ENCODE results near the gene HOXA10.

HOXA10 gene

DNA sequence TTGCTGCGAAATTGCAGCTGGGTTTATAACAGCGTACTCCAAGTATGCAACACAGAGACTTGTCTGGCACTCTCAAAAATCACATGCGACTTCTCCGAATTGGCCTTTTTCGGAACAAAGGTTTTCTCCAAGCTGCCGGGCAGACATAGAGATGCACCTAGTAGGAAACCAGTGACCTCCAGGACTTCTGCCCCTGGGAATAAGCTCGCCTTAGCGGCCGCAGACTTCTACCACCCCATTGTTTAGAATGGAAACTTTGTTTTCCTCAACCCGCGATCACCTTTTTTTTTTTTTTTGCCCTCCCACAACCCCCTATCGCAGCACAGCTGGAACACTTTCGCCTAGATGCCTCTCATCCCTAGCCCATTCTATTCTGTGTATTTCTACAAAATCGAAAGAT, 4.9 kb upstream of the HOXA10 start:
- peak; percentile 15 for DNase-seq (ENCODE audit: low spot score)

DNA sequence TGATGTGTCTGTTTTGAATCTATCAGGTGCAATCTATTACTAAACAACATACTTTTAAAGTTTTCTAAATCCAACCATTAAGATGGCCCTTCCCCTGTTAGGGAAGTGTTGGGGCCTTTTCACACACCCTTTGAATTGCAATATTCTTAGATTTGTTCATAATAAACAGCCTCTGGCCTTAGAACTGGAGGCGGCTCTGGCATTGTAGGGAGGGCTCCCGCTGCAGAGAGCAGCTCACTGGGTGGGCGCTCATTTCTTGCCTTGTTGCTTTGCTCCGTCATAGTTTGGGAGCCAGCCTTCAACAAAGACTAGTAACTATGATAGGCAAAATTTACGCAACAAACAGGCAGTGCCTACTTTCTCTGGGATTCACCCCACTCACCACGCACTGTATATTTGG, 4.2 kb upstream of the HOXA10 start:
- DNase-seq (ENCODE audit: low spot score), result no peak

DNA sequence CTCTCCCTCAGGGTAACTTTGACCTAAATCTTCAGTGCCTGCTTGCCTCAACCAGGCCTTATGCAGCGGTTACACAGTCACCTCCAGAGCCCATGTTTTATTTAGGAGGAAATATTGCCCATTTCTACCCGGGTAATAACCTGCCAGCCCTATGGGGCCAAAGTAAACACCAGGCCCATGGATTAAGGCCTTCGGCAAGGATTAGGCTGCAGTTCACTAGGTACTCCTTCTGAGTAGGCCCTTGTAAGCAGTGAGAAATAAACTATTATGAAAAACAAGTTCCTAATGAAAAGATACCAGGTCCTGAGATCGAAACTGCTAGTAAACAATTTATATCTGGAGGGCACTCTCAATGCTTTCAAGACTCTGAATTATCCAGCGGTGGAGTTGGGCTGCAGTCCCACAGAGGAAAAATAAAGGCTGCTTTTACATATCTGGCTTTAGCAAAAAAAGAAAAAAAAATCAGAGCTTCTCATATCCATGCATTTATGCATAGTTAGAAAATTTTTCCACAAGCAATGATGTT, 3.7 kb upstream of the HOXA10 start:
- DNase-seq (ENCODE audit: low spot score), result no peak

DNA sequence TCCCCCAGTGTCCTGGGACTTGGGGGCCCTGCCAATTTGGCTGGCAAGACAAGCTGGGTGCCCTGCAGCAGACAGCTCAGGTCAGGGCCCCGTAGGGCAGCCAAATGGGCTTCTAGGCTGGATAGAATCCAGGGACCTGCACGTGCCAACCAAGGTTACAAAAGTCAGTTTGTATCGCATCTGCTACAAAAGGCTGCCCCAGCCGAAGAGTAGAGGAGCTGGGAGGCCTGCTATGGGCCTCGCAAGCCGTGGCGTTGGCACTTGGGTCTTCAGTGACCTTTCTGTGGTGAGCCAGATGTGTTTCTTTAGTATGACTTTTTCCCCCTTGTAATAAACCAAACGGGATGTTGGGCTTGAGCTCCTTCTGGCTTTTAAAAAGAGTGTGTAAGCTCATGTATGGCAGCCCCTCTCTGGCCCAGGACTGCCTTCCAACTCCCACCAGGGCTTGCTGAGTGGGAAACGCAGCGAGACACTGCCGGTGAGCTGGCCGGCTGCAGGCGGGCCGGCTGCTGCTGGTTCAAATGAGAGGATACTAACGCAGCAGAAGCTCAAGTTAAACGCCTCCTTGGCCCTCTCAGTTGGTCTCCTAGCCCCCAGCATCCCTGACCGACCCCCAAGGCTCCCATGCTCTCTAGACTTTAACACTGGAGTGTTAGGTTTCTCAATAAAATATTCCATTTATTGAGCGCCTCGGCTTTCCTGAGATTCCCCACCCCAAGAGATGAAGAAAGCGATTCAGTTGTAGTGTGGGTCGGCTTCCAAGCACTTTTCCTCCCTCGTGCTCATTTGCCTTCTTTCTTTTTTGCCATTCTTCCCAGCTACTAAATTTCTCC, 3.1 kb upstream of the HOXA10 start:
- DNase-seq (ENCODE audit: low spot score), result no peak

DNA sequence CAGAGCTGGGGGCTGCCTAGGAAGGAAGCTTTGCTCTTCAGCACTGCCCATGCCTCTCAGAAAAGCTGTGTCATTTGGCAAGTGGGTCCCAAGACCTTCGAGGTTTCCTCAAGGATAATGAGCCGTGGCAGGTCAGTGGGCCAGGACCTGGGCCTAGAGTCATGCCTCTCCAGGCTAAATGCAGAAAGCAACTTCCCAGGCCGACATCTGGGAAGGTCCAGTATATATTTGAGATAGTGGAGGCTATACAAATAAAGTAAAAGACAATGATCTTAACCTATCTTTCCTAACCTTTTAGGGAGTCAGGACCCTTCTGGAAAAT, 2.4 kb upstream of the HOXA10 start:
- DNase-seq (ENCODE audit: low spot score), result no peak

DNA sequence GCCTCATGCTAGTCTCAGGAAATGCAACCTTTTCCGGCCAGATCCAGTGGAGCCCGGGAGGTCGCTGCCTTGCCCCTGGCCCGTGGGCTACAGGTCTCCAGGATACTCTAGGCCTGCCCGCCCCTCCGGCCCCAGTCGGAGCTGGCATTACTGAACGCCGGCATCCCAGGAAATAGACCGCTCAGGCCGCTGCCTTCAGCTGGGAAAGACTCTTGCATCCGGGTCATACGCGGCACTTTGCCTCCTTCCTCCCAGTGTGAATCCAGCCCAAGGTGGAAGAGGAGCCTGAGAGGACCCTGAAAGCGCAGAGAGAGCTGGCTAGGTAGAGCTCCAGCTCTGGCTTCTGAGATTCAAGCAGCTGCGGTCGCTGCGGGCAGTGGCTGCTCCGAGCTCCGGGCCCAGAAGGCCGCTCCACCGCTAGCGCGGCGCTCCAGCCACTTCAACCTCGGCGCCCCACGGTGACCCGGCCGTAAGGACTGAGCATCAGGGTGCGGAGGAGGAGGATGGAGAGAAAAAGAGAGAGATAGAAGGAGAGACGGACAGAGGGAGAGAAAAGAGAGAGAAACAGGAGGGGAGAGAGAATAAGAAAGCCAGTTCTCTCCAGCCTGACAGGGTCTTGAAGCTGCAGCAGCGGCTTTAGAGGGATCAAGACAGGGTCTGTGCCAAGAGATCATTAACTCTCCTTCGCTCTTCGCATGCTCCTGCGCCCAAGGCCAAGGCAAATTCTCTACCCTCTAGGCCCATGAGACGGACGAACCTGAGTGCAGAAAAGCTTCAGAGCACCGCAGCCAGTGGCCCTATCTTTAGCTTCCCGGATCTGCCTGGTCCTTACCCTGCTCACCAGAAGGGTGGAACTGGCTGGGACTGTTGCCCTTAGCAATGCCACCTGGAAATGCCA, 1.8 kb upstream of the HOXA10 start:
- no peak for DNase-seq (ENCODE audit: low spot score)

DNA sequence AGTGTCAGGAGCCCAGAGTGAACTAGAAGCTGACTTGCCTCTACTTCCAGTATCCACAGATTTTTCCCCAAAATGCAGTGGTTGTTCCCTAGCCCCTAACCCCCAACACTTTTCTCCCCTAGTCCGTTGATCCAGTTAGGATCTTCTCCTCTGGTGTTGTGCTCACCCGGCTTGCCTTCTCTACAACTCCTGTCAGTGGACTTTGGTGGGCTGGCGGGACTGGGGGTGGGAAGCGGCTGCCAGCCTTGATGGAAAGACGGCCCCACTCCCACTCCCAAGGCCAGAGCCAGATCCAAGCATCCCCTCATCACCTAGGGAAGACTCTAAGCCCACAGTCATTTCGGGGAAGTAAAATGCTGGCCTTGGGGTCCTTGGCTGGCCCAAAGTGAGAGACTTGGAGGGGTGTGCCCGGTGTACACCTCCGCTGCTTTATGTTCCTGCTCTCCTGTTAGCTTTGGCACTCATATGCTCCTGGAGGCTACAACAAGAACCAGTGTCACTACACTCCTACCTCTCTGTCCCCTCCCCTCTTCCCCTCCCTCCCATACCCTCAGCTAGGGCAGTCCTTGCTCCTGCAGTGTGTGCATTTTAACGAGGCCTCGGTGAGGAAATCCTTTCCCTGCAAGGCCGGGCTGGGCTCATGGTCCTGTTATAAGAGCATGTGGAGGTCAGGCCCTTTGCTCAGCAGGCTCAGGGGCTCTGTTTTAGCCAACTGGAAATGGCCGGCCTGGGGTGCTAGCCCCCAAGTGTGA, 930 bp upstream of the HOXA10 start:
- peak; percentile 64 for DNase-seq (ENCODE audit: low spot score)

DNA sequence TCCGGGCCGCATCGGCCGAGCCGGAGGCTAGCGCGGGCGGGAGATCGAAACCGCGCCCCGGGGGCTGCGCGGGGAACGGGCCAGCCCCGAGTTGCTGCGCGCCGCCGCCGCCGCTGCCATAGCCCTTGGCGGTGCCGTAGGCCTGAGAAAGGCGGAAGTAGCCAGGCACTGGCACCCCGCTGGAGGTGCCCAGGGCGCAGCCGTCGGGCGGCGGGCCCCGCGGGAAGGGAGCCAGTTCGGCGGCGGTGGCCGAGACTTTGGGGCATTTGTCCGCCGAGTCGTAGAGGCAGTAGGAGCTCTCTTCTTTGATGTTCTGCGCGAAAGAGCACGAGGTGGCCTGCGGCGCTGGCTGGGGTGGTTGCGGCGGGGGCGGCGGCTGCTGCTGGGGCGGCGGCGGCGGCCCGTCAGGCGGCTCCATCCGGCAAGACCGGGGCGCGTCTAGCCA, 587 bp downstream of the HOXA10 start:
- peak; percentile 58 for DNase-seq (ENCODE audit: low spot score)

DNA sequence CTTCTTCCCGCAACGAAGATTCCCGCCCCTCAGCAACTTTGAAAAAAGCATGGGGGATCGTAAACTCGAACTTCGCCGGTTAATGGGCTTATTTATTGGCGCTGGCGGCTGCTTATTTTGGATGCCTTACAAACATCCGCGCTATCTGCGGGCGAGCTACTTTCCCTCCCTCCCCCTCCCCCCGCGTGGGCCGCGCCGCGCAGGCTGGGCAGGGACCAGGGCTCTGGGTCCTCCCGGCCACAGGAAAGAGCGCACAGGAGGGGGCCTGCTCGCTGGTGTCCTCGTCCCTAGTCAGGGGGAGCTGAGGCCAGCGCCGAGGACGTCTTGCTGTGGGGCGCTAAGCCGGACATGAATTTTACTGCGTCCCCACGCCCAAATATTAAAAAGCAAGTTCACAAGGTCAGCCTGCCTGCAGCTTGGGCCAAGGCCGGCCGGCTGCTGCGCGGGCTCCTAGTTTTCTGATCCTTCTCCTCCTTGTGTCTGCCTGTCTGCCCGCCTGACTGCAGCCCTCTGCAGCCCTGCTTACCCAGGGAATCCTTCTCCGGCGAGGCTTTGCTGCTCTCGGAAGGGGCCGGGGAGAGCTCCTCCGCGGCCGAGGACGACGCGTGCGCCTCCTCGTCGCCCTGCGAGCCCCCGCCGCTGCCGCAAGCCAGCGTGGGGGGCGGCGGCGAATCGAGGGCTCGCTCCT, 1.2 kb downstream of the HOXA10 start:
- DNase-seq (ENCODE audit: low spot score), result peak; percentile 62

DNA sequence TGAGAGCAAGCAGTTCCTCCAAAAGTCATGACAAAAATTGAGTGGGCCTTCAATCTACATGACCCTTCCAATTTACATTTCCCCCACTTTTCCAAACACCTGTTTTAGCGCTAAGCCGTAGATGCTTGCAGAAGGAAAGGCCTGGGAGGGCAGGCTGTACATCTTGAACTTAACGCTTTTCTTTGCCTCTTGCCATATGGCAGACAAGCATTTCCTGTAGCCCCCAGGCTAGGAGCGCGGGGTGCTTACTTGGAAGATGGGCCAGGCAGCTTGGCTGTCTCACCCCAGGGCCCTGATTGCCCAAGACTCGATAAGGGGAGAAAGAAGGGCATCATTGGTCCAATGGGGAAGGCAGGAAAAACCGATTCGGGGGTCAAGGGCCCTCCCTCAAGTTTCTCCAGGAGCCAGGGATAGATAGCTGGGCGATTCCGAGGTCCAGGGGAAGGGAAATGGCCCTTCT, 1.8 kb downstream of the HOXA10 start:
- peak; percentile 42 for DNase-seq (ENCODE audit: low spot score)

DNA sequence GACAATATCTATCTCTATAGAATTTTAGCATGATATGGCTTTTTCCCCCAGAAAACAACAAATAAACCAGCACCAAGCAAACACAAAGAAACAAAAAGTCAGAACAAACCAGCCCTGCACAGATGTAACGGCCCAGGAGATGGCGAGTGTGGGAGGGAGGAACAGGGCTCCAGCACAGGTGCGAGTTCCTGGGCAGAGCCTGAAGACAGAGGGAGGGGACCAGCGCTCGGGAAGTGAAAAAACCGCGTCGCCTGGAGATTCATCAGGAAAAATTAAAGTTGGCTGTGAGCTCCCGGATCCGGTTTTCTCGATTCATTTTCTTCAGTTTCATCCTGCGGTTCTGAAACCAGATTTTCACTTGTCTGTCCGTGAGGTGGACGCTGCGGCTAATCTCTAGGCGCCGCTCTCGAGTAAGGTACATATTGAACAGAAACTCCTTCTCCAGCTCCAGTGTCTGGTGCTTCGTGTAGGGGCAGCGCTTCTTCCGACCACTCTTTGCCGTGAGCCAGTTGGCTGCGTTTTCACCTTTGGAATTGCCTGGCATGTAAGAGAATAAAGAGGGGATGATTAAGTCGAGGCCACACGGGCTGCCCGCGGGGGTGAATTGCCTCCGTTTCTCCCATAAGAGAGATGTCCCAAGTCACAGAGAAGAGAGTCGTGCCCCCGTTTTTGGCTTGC, 2.3 kb downstream of the HOXA10 start:
- DNase-seq (ENCODE audit: low spot score), result peak; percentile 64

DNA sequence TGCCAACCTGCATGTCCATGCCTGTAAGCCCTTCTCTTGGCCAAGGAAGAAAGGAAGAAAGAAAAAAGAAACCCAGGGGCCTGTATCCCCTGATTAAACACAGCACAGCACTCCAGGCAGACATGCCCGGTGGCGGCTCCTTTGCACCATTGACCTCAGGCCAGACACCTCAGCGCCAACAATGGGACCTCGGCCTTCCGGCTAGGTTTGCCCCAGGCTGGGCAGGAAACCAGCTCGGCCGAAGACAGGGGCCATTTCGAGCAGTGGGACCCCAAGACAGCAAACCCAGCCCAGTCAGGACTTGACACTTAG, 2.8 kb downstream of the HOXA10 start:
- DNase-seq (ENCODE audit: low spot score), result peak; percentile 72

DNA sequence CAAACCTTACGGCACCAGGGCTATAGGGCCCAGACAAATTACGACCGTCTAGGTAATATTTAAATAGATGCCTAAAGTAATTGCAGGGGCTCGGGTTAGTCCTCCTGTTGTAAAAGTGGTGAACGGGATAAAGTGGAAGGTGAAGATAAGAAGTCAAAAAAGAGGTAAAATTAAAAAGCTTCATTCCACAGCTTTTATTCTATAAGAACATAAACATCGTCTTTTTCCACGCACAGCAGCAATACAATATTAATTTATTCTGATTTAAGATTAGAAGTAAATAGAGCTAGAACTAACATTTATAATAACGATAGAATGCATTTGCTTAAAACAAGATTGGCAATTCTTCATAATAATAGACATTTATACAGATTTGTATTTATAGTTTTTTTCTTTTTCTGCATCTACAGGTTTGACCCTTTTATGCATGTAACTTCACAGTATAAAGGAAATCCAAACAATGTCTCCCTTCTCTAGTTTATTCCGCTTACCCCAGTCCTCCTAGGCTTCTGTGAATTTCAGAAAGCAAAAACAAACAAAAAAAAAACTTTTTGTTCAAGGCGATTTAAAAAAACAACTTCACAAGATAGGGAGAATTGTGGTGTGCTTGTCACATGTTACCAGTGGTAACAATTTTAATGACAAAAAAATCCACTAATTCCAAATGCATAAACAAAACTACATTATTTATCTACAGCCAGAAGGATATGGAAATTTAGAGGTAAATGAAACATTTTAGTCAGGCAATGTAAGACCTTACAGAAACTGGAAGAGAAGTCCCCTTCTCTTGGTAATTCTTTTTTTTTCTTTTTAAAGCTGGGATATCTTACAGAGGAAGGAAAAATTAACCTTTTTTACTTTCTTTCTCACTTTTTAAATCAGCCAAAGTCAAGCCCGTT, 3.4 kb downstream of the HOXA10 start:
- DNase-seq (ENCODE audit: low spot score), result no peak

DNA sequence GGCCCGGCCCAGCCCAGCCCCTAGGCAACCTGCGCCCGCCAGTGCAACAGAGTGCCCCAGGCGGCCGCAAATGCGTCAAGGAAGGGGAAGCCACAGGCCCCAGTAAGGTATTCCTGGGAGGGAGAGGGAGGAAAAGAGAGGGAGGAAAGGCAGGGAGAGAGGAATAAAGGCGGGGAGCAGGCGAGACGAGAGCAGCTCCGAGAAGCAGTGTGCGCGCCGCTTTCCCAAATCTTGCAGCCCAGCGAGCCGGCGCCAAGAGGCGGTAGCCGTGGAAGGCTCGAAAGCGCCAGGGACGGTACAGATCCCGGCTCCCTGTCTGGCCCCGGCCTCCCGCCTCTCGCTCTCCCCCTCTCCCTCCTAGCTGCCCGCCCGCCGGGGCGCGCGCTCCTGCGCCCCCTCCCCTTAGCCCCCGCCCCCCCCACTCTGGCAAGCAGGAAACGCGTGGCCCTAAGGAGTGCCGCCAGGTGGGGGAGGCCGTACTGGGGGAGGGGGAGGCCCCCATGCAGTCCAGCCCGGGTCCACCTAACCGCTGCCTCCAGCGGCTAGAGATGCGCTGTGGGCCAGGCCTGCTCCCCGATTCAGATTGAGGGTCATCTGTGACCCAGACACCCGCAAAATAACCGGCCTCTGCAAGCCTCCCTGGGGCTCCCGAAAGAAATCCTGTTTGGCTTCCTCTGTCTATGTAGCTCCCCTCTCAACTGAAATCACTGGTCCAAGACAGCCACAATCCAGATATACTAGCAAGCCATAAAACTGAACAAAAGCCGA, 4.3 kb downstream of the HOXA10 start:
- peak; percentile 68 for DNase-seq (ENCODE audit: low spot score)

DNA sequence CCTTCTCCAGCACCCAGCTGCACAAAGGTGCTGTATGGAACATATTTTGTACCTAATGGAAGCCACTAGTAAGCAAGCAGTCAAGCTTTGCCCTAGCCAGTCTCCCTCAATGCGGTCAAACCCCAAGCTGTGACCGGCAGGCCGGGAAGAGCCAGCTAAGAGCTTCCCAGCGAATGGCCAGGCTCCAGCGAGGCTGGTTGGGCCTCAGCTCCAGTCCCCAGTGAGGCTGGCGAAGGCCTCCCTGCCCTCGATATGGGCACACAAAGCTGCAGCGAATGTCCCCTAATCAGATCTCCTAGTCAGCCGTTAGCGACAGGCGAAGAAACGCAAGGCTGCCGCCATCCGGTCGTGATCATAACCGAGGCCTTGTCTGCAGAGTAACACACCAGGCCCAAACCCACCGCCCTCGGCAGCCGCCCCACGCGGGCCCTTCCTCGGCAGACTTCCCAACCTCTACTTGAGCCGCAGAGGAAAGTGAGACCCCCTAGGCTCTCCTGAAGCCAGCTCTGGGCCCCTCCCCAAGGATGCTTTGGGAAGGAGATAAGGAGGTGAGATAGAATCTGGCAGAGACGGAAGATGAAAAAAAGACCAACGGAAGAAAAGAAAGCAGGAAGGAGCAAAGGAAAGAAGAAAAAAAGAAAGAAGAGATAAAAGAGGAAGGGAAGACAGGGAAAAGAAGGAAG, 5.7 kb downstream of the HOXA10 start:
- peak; percentile 69 for DNase-seq (ENCODE audit: low spot score)

DNA sequence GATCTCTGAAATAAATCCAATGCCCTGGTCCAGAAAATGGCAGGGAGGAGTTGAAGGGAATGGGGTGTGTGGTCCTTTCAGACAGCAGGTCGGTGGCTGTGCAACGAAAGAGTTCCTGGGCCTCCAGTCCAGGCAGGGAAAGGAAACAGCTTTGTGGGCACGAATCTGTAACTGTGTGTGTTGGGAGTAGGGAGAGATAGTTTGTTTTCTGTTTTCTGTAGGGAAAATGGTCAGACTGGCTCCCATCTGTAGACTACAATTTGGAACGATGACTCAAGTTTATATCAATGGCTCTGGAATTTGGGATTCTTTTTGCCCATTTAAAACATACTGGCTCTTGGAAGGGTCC, 6.2 kb downstream of the HOXA10 start:
- no peak for DNase-seq (ENCODE audit: low spot score)

DNA sequence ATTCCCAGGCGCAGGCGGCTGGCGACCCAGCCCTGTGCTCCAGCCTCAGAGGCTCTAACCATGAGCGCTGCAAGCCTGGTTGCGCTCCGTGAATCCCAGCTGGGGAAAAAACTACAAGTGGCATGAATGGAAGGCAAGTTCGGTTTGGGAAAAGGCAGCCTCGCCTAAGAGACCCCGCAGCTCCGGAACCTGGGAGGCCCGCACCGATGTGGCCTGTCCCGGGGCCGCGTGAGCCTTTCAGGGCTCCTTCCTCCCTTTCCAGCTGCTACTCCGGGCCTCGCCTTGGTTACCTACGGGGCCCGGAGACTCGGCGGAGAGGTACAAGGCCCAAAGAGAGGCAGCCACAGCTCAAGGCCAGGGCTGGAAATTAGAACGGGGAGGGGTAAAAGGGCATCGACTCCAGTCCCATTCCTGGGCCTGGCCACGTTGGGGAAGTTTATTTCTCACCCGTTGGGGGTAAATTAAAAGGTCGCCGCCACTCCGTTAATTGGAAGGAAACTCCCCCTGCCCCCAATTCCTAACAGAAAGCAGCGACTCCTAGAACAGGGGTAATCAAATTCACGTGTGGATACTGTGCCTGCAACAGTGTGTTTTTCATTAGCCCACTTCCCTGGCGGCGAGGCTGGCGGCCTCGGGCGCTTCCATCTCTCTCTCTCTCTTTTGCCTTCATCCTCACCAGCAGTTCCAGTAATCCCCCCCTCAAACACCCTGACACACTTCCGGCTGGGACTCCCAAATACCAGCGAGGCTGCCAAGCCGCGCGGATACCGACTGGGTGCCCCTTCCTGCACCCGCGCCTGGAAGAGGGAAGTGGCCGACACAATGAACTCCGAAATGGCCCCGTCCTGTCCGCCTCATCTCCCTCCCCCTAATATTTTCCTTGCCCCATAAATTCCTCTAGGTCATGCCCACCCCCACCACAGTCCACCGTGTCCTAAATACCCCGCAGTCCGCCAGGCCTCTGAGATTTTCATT, 7.3 kb downstream of the HOXA10 start:
- peak; percentile 90 for DNase-seq (ENCODE audit: low spot score)

Data from kidney tubule cell (primary cell).